AG04450 (cell line): Measurements from ENCODE around the gene ZNF385C. TPM values are rescaled to one million over a fixed set of nuclear protein-coding genes. Genes with fewer than 3 reads are reported as not detected.

Source experiments
- CTCF ChIA-PET: fragments of 300-600, 350-600 bp; formaldehyde crosslinking; extraction: SDS; loops from one replicate; lab custom pipeline; 2022; ENCODE audit warnings: antibody characterized with exemption, inconsistent platforms; lab: Charles Lee
- POLR2A ChIA-PET: fragments of 350-600 bp; formaldehyde crosslinking; extraction: SDS; loops from one replicate; lab custom pipeline; 2021; ENCODE audit warnings: antibody characterized with exemption, inconsistent platforms; lab: Yijun Ruan, JAX
- DNase-seq: peaks from one replicate; pipeline ENCODE4 v3.0.0-alpha.2; 2011; ENCODE audit warnings: low read depth, low spot score
- H3K27ac ChIP-seq: one replicate; pipeline ENCODE4 v1.5.1; 2012; ENCODE audit warnings: low read depth, low read length, control low read depth
- H3K27me3 ChIP-seq: one replicate; pipeline ENCODE4 v1.6.0; 2012; ENCODE audit warnings: low read length; ENCODE audit not compliant: control insufficient read depth, insufficient read depth
- H3K4me3 ChIP-seq: 2 replicates; pipeline ENCODE4 v1.5.1; 2011; ENCODE audit warnings: mild to moderate bottlenecking, low read depth, low read length, control low read depth
- H3K9me3 ChIP-seq: 2 replicates; pipeline ENCODE4 v1.5.1; 2012; ENCODE audit warnings: low read length; ENCODE audit not compliant: control insufficient read depth, insufficient read depth
- CTCF ChIP-seq: IDR thresholded peaks from 2 replicates; pipeline ENCODE4 v1.5.1; 2011; ENCODE audit warnings: low read depth, low read length, control low read depth, inconsistent platforms
- polyA plus RNA-seq: library from polyadenylated mRNA; depleted of rRNA; stranded (reverse); fragments of >200 nt; gene quantifications from 2 replicates; pipeline ENCODE4 v1.2.3, GENCODE V29; 2011

The ZNF385C gene
- polyA plus RNA-seq, 1 experiment, result not detected

GRCh38 chr17:42068979-42069378 lies 29.3 kb downstream of the ZNF385C start:
- POLR2A ChIA-PET, result no interaction called here
- TF ChIP-seq CTCF, result no peak
- no peak overlapping the region for H3K27ac ChIP-seq

DNA sequence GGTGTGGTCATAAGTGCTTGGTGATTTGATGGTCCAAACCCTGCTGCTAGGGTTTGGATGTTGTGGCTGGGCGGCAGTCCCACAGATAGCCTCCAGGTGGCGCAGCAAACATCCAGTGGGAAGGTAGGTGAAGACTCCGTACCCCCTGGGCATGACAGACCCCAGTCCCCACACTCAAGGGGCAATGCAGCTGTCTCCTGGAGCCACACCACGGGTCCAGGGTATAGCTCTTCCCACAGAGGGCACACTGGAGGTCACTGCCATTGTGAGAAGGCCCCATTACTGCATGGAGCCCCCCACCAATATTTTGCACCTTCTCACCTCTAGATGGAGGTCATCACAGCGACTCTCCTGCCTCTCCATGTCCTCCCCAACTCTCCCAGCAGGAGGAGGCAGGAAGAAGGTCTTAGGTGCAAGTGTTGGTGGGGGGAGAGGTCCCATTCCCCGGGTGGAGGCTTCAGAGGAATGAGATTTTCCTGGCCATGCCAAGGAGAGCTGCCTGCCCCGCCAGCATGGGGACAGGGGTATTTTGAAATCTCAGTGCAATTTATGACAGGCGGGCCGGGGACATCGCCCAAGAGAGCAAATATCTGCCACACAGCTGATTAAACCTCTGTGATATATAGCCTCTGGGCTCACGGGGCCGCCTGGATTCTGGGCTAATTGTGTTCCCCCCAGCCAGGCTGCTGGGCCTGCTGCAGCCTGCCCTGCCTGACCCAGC lies 30.7 kb downstream of the ZNF385C start:
- peaks cover 43% of the 10 kb centered on the region for H3K27me3 ChIP-seq
- H3K9me3 ChIP-seq, result no peaks in the 10 kb centered on the region; the same call in 1 of the 2 replicates
- peak; percentile 85 for TF ChIP-seq CTCF
- POLR2A ChIA-PET, result no interaction called here
- DNase-seq, result no peak
- H3K27ac ChIP-seq, result no peak overlapping the region
- CTCF ChIA-PET, result interaction anchor here (0.6 to 2.0 kb wide), 12 partner anchors 9 to 105 kb away, joined by 3 to 12 read pairs (median 4); partner anchors contain the start of gene DHX58
- H3K4me3 ChIP-seq, result no peak overlapping the region

More at GRCh38 chr17:42068979-42069378, 29.3 kb downstream of the ZNF385C start:
- CTCF ChIA-PET, result no interaction called here
- H3K4me3 ChIP-seq, result no peak overlapping the region
- H3K27me3 ChIP-seq, result peaks cover 47% of the 10 kb centered on the region
- DNase-seq, result no peak
- no peaks in the 10 kb centered on the region for H3K9me3 ChIP-seq

DNA sequence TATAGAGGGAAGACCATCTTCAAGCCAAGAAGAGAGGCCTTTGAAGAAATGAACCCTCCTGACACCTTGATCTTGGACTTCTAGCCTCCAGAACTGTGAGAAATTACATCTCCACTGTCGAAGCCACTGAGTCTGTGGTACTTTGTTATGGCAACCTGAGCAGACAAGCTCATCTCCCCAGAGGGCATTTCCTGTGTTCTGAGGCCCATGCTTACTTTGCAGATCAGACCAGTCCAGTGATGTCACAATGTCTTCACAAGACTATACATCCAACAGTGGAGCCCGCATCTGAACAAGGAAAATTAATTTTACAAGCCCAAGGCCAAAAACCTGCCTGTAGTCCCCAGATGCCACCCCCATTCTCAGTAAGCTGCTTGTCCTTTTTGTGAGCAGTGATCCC lies 33.1 kb downstream of the ZNF385C start:
- H3K27me3 ChIP-seq, result peaks cover 42% of the 10 kb centered on the region
- no peak overlapping the region for H3K27ac ChIP-seq
- ChIA-PET POLR2A (no interaction called here), CTCF (interaction anchor here (0.5 to 1.2 kb wide), 7 partner anchors 11 to 53 kb away, joined by 3 to 11 read pairs (median 3); partner anchors contain the start of gene DNAJC7)
- no peak for TF ChIP-seq CTCF
- no peak overlapping the region for H3K4me3 ChIP-seq
- no peak for DNase-seq
- H3K9me3 ChIP-seq, result no peaks in the 10 kb centered on the region; the same call in 1 of the 2 replicates

- POLR2A ChIA-PET, result no interaction called here
- Histone ChIP-seq H3K4me3 (no peak overlapping the region), H3K27me3 (peaks cover 43% of the 10 kb centered on the region), H3K9me3 (no peaks in the 10 kb centered on the region; the same call in 1 of the 2 replicates), H3K27ac (no peak overlapping the region)
- TF ChIP-seq CTCF, result no peak
- CTCF ChIA-PET, result no interaction called here
- no peak for DNase-seq
Observed at GRCh38 chr17:42062681-42063080, 35.6 kb downstream of the ZNF385C start.
